WTC11 (cell line): ENCODE results near the gene TMEM245. TPM values are rescaled to one million over a fixed set of nuclear protein-coding genes. Genes with fewer than 3 reads are reported as not detected.

Source experiments
- ATAC-seq: fragments of 200-7000 bp; cut with Tn5 transposase; 2 replicates; pipeline ENCODE4 v1.10.0; 2021; ENCODE audit warnings: mild to moderate bottlenecking, moderate library complexity
- CTCF ChIA-PET: fragments of 300-600 bp; sonication (Branson Sonifier 250); formaldehyde crosslinking; loops from one replicate; lab custom pipeline; 2021; ENCODE audit warnings: antibody characterized with exemption; lab: Charles Lee
- POLR2A ChIA-PET: fragments of 350-600 bp; sonication (Branson Sonifier 250); formaldehyde crosslinking; loops from one replicate; lab custom pipeline; 2021; ENCODE audit warnings: antibody characterized with exemption; lab: Charles Lee
- DNase-seq: peaks from one replicate; pipeline ENCODE4 v3.0.0; 2021; ENCODE audit warnings: low spot score
- H3K27ac Mint-ChIP-seq: 2 replicates; pipeline ENCODE4 v1.8.0; 2021; ENCODE audit warnings: mixed read lengths
- H3K27me3 Mint-ChIP-seq: 2 replicates; pipeline ENCODE4 v1.8.0; 2021; ENCODE audit warnings: low read depth, mild to moderate bottlenecking, moderate library complexity, mixed read lengths
- H3K36me3 Mint-ChIP-seq: 2 replicates; pipeline ENCODE4 v1.8.0; 2021; ENCODE audit warnings: mixed read lengths
- H3K4me1 Mint-ChIP-seq: 2 replicates; pipeline ENCODE4 v1.8.0; 2022; ENCODE audit warnings: mixed read lengths
- H3K4me3 Mint-ChIP-seq: 2 replicates; pipeline ENCODE4 v1.8.0; 2021; ENCODE audit warnings: mild to moderate bottlenecking, moderate library complexity, mixed read lengths
- H3K9me3 Mint-ChIP-seq: 2 replicates; pipeline ENCODE4 v1.8.0; 2021; ENCODE audit warnings: mixed read lengths
- AFF4 ChIP-seq: sonication (generic); formaldehyde crosslinking; IDR thresholded peaks from 2 replicates; pipeline ENCODE4 v1.8.1; 2023; ENCODE audit warnings: mild to moderate bottlenecking, missing genetic modification reagents, borderline replicate concordance
- CDX4 ChIP-seq: fragments of 250-450 bp; sonication (Bioruptor Pico); IDR thresholded peaks from 2 replicates; pipeline ENCODE4 v1.9.0; 2021; ENCODE audit warnings: moderate library complexity, mild to moderate bottlenecking, inconsistent platforms, borderline replicate concordance
- EMX1 ChIP-seq: fragments of 250-450 bp; sonication (Bioruptor Pico); IDR thresholded peaks from 2 replicates; pipeline ENCODE4 v1.8.0; 2021; ENCODE audit warnings: mild to moderate bottlenecking
- FOXP1 ChIP-seq: sonication (generic); formaldehyde crosslinking; IDR thresholded peaks from 2 replicates; pipeline ENCODE4 v1.8.0; 2022; ENCODE audit warnings: missing genetic modification reagents, mild to moderate bottlenecking, moderate library complexity, borderline replicate concordance
- GRHL2 ChIP-seq: fragments of 250-450 bp; sonication (Bioruptor Pico); IDR thresholded peaks from 2 replicates; pipeline ENCODE4 v1.8.0; 2022; ENCODE audit warnings: mild to moderate bottlenecking, moderate library complexity; ENCODE audit not compliant: insufficient replicate concordance, severe bottlenecking
- GTF2I ChIP-seq: fragments of 250-450 bp; sonication (Bioruptor Pico); conservative IDR thresholded peaks from 2 replicates; pipeline ENCODE4 v1.4.0; 2021; ENCODE audit warnings: mild to moderate bottlenecking
- IRF1 ChIP-seq: sonication (generic); formaldehyde crosslinking; IDR thresholded peaks from 2 replicates; pipeline ENCODE4 v1.8.0; 2023; ENCODE audit warnings: missing genetic modification reagents
- PREB ChIP-seq: sonication (generic); formaldehyde crosslinking; IDR thresholded peaks from 2 replicates; pipeline ENCODE4 v1.8.1; 2022; ENCODE audit warnings: mild to moderate bottlenecking, missing genetic modification reagents, moderate library complexity, borderline replicate concordance
- SP1 ChIP-seq: sonication (generic); formaldehyde crosslinking; conservative IDR thresholded peaks from 2 replicates; pipeline ENCODE4 v1.8.1; 2022; ENCODE audit warnings: missing genetic modification reagents
- TP53 ChIP-seq: sonication (generic); formaldehyde crosslinking; IDR thresholded peaks from 2 replicates; pipeline ENCODE4 v1.8.1; 2023; ENCODE audit warnings: mild to moderate bottlenecking, missing genetic modification reagents
- ZBTB21 ChIP-seq: sonication (generic); formaldehyde crosslinking; IDR thresholded peaks from 2 replicates; pipeline ENCODE4 v1.8.1; 2023; ENCODE audit warnings: mild to moderate bottlenecking, missing genetic modification reagents, borderline replicate concordance
- ZNF396 ChIP-seq: fragments of 250-450 bp; sonication (Bioruptor Pico); IDR thresholded peaks from 2 replicates; pipeline ENCODE4 v1.8.0; 2021; ENCODE audit warnings: mild to moderate bottlenecking, moderate library complexity, borderline replicate concordance
- ZSCAN18 ChIP-seq: fragments of 250-450 bp; sonication (Bioruptor Pico); IDR thresholded peaks from 2 replicates; pipeline ENCODE4 v2.1.2; 2022; ENCODE audit warnings: mild to moderate bottlenecking, moderate library complexity
- total RNA-seq: library from RNA; stranded (reverse); gene quantifications from 3 replicates; pipeline ENCODE4 v1.2.3, GENCODE V29; 2021

Gene TMEM245
- total RNA-seq, 1 experiment from 2014 or later = 40.8 TPM

- TF ChIP-seq CDX4 (CRISPR knock-in tag) = no peak
- TF ChIP-seq AFF4 (CRISPR knock-in tag) = no peak
- TF ChIP-seq TP53 (CRISPR knock-in tag) = no peak
- TF ChIP-seq ZBTB21 = no peak
- no peak for TF ChIP-seq ZSCAN18 (CRISPR knock-in tag)
- TF ChIP-seq ZNF396 (CRISPR knock-in tag) = no peak
- no peak for TF ChIP-seq IRF1 (CRISPR knock-in tag)
- no peak for TF ChIP-seq FOXP1 (CRISPR knock-in tag)
Observed at GRCh38 chr9:109012876-109013678, 106.7 kb downstream of the TMEM245 start, which contains the start of gene CTNNAL1 (continued).

GRCh38 chr9:109012009-109012875 lies 107.5 kb downstream of the TMEM245 start:
- H3K36me3 Mint-ChIP-seq = no peaks in the 10 kb centered on the region
- H3K9me3 Mint-ChIP-seq = no peaks in the 10 kb centered on the region
- peak overlapping the region; percentile 85 for H3K27ac Mint-ChIP-seq
- POLR2A ChIA-PET = no interaction called here
- TF ChIP-seq GRHL2 (CRISPR knock-in tag) (no peak), GTF2I (CRISPR knock-in tag) (0 out of 2 replicates have a peak, but pooled peaks have one; percentile 40)
- ATAC-seq (peak; percentile 10), DNase-seq (peak; percentile 57)
- H3K4me3 Mint-ChIP-seq = peak overlapping the region; percentile 98
- peaks cover 10% of the 10 kb centered on the region for H3K27me3 Mint-ChIP-seq
- CTCF ChIA-PET = no interaction called here
- peaks cover 33% of the 10 kb centered on the region for H3K4me1 Mint-ChIP-seq

- no peak for ATAC-seq
Observed at GRCh38 chr9:109011231-109011671, 108.5 kb downstream of the TMEM245 start.

More at GRCh38 chr9:109011231-109011671, 108.5 kb downstream of the TMEM245 start:
- H3K36me3 Mint-ChIP-seq = no peaks in the 10 kb centered on the region; the same call in 1 of the 2 replicates
- CTCF ChIA-PET = interaction anchor here (0.8 kb wide), 1 partner anchor 485 kb away, joined by 3 read pairs; no protein-coding TSS in a partner anchor
- H3K9me3 Mint-ChIP-seq = no peaks in the 10 kb centered on the region
- POLR2A ChIA-PET = interaction anchor here (0.6 kb wide), 2 partner anchors 458 to 1750 kb away, joined by 3 to 4 read pairs; no protein-coding TSS in a partner anchor
- peaks cover 33% of the 10 kb centered on the region for H3K4me1 Mint-ChIP-seq
- TF ChIP-seq PREB (CRISPR knock-in tag) (no peak), EMX1 (no peak), SP1 (CRISPR knock-in tag) (no peak)
- DNase-seq = no peak
- peaks cover 10% of the 10 kb centered on the region for H3K27me3 Mint-ChIP-seq
- peak overlapping the region; percentile 98; the same call in 1 of the 2 replicates for H3K4me3 Mint-ChIP-seq
- no peak overlapping the region for H3K27ac Mint-ChIP-seq
